HCT116 (cell line): ENCODE data around the gene EML1. TPM values are rescaled to one million over a fixed set of nuclear protein-coding genes. Genes with fewer than 3 reads are reported as not detected.

Experiments used
- ATAC-seq: fragments of 200-7000 bp; cut with Tn5 transposase; 2 replicates; pipeline ENCODE4 v1.9.1; 2020; ENCODE audit warnings: mild to moderate bottlenecking, moderate library complexity
- BruUV-seq: library from RNA; stranded (reverse); fragments of 400-500 nt; replicated peaks from 2 replicates; lab custom pipeline; 2021; lab: Mats Ljungman, UMichigan
- CTCF ChIA-PET: fragments of 300-600 bp; sonication (Branson Sonifier 250); formaldehyde crosslinking; loops from one replicate; lab custom pipeline; 2021; ENCODE audit warnings: antibody characterized with exemption; lab: Charles Lee
- POLR2A ChIA-PET: fragments of 300-600, 350-600 bp; sonication (Branson Sonifier 250); formaldehyde crosslinking; loops from one replicate; lab custom pipeline; 2021; ENCODE audit warnings: antibody characterized with exemption; lab: Charles Lee
- RAD21 ChIA-PET, 2 experiments: fragments of 300-600 bp; sonication (Branson Sonifier 250); formaldehyde crosslinking; loops; one replicate each; lab custom pipeline; 2023; ENCODE audit warnings: low total read pairs in 2 of 2; ENCODE audit not compliant: uncharacterized antibody in 2 of 2, unreplicated experiment in 2 of 2, low non-redundant PET in 1 of 2; lab: Charles Lee
- DNase-seq: peaks from one replicate; pipeline ENCODE4 v3.0.0-alpha.2; 2010; ENCODE audit warnings: low read depth, low spot score
- H2AFZ ChIP-seq: fragments of 200-600 bp; shearing (Covaris generic), sonication (generic); 2 replicates; pipeline ENCODE4 v1.6.1; 2017; ENCODE audit warnings: low read depth, mixed run types, mixed read lengths, antibody characterized with exemption, low read length; ENCODE audit not compliant: poor library complexity, severe bottlenecking
- H3K27ac ChIP-seq: 2 replicates; pipeline ENCODE4 v1.5.1; 2012; ENCODE audit warnings: low read depth, low read length
- H3K27me3 ChIP-seq: fragments of 200-600 bp; sonication (generic); 2 replicates; pipeline ENCODE4 v1.6.1; 2016; ENCODE audit warnings: mixed run types, low read length, mixed read lengths; ENCODE audit not compliant: insufficient read depth
- H3K36me3 ChIP-seq, 2 experiments: fragments of 200-500 bp in 1 of 2; fragments of 200-600 bp in 1 of 2; sonication (Bioruptor generic) in 1 of 2; sonication (generic) in 1 of 2; 2 replicates each; pipeline versions ENCODE4 v1.5.1 to v1.6.1; 2014 to 2016; ENCODE audit warnings: low read length in 2 of 2, inconsistent platforms in 1 of 2, mixed read lengths in 1 of 2, mixed run types in 1 of 2; ENCODE audit not compliant: insufficient read depth in 2 of 2, control insufficient read depth in 1 of 2
- H3K4me1 ChIP-seq, 2 experiments: fragments of 200-600 bp in 1 of 2; sonication (generic) in 1 of 2; 2 replicates each; pipeline versions ENCODE4 v1.5.1 to v1.6.1; 2012 to 2017; ENCODE audit warnings: low read length in 2 of 2, inconsistent platforms in 1 of 2, mild to moderate bottlenecking in 1 of 2, mixed read lengths in 1 of 2, mixed run types in 1 of 2, moderate library complexity in 1 of 2; ENCODE audit not compliant: insufficient read depth in 2 of 2, control insufficient read depth in 1 of 2
- H3K4me2 ChIP-seq: fragments of 200-600 bp; sonication (generic); 2 replicates; pipeline ENCODE4 v1.6.1; 2017; ENCODE audit warnings: mixed run types, low read length, mixed read lengths
- H3K4me3 ChIP-seq, 2 experiments: fragments of 200-600 bp in 1 of 2; sonication (generic) in 1 of 2; replicated peaks in 1 of 2; 2 replicates each; pipeline ENCODE4 v1.5.1; 2011 to 2016; ENCODE audit warnings: low read length in 2 of 2, control low read depth in 1 of 2, low read depth in 1 of 2, mild to moderate bottlenecking in 1 of 2, mixed read lengths in 1 of 2, mixed run types in 1 of 2
- H3K79me2 ChIP-seq: fragments of 200-600 bp; sonication (generic); 2 replicates; pipeline ENCODE4 v1.6.1; 2017; ENCODE audit warnings: mild to moderate bottlenecking, mixed run types, low read length, moderate library complexity, mixed read lengths; ENCODE audit not compliant: insufficient read depth
- H3K9ac ChIP-seq: fragments of 200-600 bp; sonication (generic); 2 replicates; pipeline ENCODE4 v1.6.1; 2016; ENCODE audit warnings: low read length, mixed read lengths
- H3K9me2 ChIP-seq: fragments of 200-600 bp; sonication (generic), shearing (Covaris generic); 2 replicates; pipeline ENCODE4 v1.6.1; 2017; ENCODE audit warnings: mixed run types, mild to moderate bottlenecking, moderate library complexity; ENCODE audit not compliant: insufficient read depth
- H3K9me3 ChIP-seq, 2 experiments: fragments of 200-500 bp in 1 of 2; fragments of 200-600 bp in 1 of 2; sonication (Bioruptor generic) in 1 of 2; sonication (generic) in 1 of 2; 2 replicates each; pipeline ENCODE4 v1.6.1; 2014 to 2017; ENCODE audit warnings: low read length in 2 of 2, mixed read lengths in 2 of 2, inconsistent platforms in 1 of 2, low read depth in 1 of 2, mild to moderate bottlenecking in 1 of 2, mixed run types in 1 of 2, moderate library complexity in 1 of 2; ENCODE audit not compliant: control insufficient read depth in 1 of 2, insufficient read depth in 1 of 2
- H4K20me1 ChIP-seq: fragments of 200-600 bp; sonication (generic), shearing (Covaris generic); 2 replicates; pipeline ENCODE4 v1.6.1; 2017; ENCODE audit warnings: mixed run types, mild to moderate bottlenecking, moderate library complexity; ENCODE audit not compliant: insufficient read depth
- CBX3 ChIP-seq: IDR thresholded peaks from 2 replicates; pipeline ENCODE4 v1.6.1; 2012; ENCODE audit warnings: low read depth
- CEBPB ChIP-seq: IDR thresholded peaks from 2 replicates; pipeline ENCODE4 v1.6.1; 2012; ENCODE audit warnings: low read depth
- ELF1 ChIP-seq: IDR thresholded peaks from 2 replicates; pipeline ENCODE4 v1.6.1; 2012; ENCODE audit warnings: low read depth, borderline replicate concordance
- EZH2 ChIP-seq: fragments of 200-600 bp; sonication (generic); IDR thresholded peaks from 2 replicates; pipeline ENCODE4 v1.6.1; 2017; ENCODE audit warnings: antibody characterized with exemption, mixed run types
- POLR2AphosphoS5 ChIP-seq: IDR thresholded peaks from 2 replicates; pipeline ENCODE4 v1.6.1; 2011; ENCODE audit warnings: mild to moderate bottlenecking, low read depth, low read length, moderate library complexity
- RAD21 ChIP-seq: IDR thresholded peaks from 2 replicates; pipeline ENCODE4 v1.6.1; 2012; ENCODE audit warnings: low read depth, mild to moderate bottlenecking
- SP1 ChIP-seq: IDR thresholded peaks from 2 replicates; pipeline ENCODE4 v1.6.1; 2012; ENCODE audit warnings: low read depth
- SRF ChIP-seq: IDR thresholded peaks from 2 replicates; pipeline ENCODE4 v1.6.1; 2012; ENCODE audit warnings: low read depth
- TCF7L2 ChIP-seq: IDR thresholded peaks from 2 replicates; pipeline ENCODE4 v1.7.0; 2011; ENCODE audit warnings: borderline replicate concordance, inconsistent platforms; ENCODE audit not compliant: insufficient read depth, insufficient read length; ENCODE audit errors: extremely low read depth
- ZFX ChIP-seq: fragments of 450-650 bp; IDR thresholded peaks from 2 replicates; pipeline ENCODE4 v1.6.1; 2017
- intact Hi-C: fragments of 100-400 bp; cut with micrococcal nuclease; formaldehyde crosslinking; loops from 2 replicates; pipeline ENCODE4 v1.10.0; 2022
- total RNA-seq: library from RNA; stranded (reverse); gene quantifications from one replicate; pipeline ENCODE4 v1.2.1, GENCODE V29; 2021; ENCODE audit not compliant: unreplicated experiment
- TF ChIP-seq, protein P1 (sequence below): IDR thresholded peaks from 2 replicates; pipeline ENCODE4 v1.6.1; 2012
- TF ChIP-seq, protein P2 (sequence below): IDR thresholded peaks from 2 replicates; pipeline ENCODE4 v1.6.1; 2011; ENCODE audit warnings: mild to moderate bottlenecking, low read length, moderate library complexity; ENCODE audit not compliant: insufficient replicate concordance; ENCODE audit errors: extremely low read depth
- TF ChIP-seq, protein P3 (sequence below), 3 experiments: fragments of 200-600 bp in 1 of 3; sonication (generic) in 1 of 3; IDR thresholded peaks in 2 of 3; conservative IDR thresholded peaks in 1 of 3; 2 replicates each; pipeline ENCODE4 v1.5.1; 2012 to 2017; ENCODE audit warnings: low read depth in 2 of 3, low read length in 2 of 3, antibody characterized with exemption in 1 of 3, borderline replicate concordance in 1 of 3, control low read depth in 1 of 3, mild to moderate bottlenecking in 1 of 3, mixed read lengths in 1 of 3, mixed run types in 1 of 3, moderate library complexity in 1 of 3; ENCODE audit not compliant: insufficient read depth in 1 of 3
- TF ChIP-seq, protein P4 (sequence below): IDR thresholded peaks from 2 replicates; pipeline ENCODE4 v1.6.1; 2012
- TF ChIP-seq, protein P5 (sequence below): IDR thresholded peaks from 2 replicates; pipeline ENCODE4 v1.6.1; 2012; ENCODE audit warnings: low read depth

EML1 gene
- total RNA-seq, 1 experiment from 2014 or later: 7.4 TPM

DNA sequence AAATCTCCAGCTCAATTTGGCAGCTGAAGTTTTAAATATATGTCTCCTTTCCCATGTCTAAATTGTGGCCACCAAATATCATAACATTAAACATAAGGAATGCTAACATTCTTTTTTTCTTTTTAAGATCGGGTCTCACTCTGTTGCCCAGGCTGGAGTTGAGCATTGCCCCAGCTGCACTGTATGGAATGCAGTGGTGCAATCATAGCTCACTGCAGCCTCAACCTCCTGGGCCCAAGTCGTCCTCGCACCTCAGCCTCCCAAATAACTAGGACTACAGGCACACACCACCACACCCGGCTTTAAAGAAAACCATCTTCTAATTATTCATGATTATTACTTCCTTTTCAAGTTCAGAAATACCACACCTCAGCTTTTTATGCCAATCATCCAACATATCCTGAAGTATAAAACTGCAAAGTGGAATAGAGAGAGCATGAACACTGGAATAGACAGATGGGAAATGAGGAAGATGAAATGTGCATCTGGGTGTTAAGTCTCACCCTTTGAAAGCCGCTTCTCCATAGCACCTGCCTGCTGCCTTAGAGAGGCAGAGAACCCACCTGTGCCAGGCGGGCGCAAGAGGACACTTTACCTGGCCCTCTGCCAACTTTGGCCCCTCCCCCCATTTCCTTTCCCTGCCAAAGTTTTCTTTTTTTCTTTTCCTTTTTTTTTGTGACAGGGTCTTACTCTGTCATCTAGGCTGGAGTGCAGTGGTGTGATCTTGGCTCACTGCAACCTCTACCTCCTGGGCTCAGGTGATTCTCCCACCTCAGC lies 2.8 kb upstream of the EML1 start:
- H3K27me3 ChIP-seq: 0 out of 2 replicates have a peak, but pooled peaks cover 7% of the 10 kb centered on the region
- no peaks in the 10 kb centered on the region for H3K9me2 ChIP-seq
- no peaks in the 10 kb centered on the region for H3K36me3 ChIP-seq
- H3K27ac ChIP-seq: no peak overlapping the region
- CTCF ChIA-PET: no interaction called here
- POLR2A ChIA-PET: no interaction called here
- no peak for ATAC-seq
- H3K4me1 ChIP-seq: peaks cover 7 to 9% of the 10 kb centered on the region in 2 experiments; a peak in 2 of 4 replicates
- H4K20me1 ChIP-seq: no peaks in the 10 kb centered on the region
- H3K4me2 ChIP-seq: no peak overlapping the region
- no peak for DNase-seq
- BruUV-seq: no TSS peak
- H3K9me3 ChIP-seq: no peaks in the 10 kb centered on the region
- TF ChIP-seq, protein P1, sequence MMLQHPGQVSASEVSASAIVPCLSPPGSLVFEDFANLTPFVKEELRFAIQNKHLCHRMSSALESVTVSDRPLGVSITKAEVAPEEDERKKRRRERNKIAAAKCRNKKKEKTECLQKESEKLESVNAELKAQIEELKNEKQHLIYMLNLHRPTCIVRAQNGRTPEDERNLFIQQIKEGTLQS: no peak
- no peak for TF ChIP-seq TCF7L2
- TF ChIP-seq EZH2: no peak
- TF ChIP-seq ZFX: no peak
- TF ChIP-seq, protein P2, sequence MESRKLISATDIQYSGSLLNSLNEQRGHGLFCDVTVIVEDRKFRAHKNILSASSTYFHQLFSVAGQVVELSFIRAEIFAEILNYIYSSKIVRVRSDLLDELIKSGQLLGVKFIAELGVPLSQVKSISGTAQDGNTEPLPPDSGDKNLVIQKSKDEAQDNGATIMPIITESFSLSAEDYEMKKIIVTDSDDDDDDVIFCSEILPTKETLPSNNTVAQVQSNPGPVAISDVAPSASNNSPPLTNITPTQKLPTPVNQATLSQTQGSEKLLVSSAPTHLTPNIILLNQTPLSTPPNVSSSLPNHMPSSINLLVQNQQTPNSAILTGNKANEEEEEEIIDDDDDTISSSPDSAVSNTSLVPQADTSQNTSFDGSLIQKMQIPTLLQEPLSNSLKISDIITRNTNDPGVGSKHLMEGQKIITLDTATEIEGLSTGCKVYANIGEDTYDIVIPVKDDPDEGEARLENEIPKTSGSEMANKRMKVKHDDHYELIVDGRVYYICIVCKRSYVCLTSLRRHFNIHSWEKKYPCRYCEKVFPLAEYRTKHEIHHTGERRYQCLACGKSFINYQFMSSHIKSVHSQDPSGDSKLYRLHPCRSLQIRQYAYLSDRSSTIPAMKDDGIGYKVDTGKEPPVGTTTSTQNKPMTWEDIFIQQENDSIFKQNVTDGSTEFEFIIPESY: no peak
- TF ChIP-seq, protein P3, sequence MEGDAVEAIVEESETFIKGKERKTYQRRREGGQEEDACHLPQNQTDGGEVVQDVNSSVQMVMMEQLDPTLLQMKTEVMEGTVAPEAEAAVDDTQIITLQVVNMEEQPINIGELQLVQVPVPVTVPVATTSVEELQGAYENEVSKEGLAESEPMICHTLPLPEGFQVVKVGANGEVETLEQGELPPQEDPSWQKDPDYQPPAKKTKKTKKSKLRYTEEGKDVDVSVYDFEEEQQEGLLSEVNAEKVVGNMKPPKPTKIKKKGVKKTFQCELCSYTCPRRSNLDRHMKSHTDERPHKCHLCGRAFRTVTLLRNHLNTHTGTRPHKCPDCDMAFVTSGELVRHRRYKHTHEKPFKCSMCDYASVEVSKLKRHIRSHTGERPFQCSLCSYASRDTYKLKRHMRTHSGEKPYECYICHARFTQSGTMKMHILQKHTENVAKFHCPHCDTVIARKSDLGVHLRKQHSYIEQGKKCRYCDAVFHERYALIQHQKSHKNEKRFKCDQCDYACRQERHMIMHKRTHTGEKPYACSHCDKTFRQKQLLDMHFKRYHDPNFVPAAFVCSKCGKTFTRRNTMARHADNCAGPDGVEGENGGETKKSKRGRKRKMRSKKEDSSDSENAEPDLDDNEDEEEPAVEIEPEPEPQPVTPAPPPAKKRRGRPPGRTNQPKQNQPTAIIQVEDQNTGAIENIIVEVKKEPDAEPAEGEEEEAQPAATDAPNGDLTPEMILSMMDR (IDR thresholded peaks at IDR 0.05 in 2 of 3, conservative IDR thresholded peaks at IDR 0.05 in 1 of 3; ENCODE audit: borderline replicate concordance in 1 of 3, insufficient read depth in 1 of 3, low read depth in 2 of 3, low read length in 2 of 3): no peak
- no peak for TF ChIP-seq CBX3
- TF ChIP-seq, protein P4, sequence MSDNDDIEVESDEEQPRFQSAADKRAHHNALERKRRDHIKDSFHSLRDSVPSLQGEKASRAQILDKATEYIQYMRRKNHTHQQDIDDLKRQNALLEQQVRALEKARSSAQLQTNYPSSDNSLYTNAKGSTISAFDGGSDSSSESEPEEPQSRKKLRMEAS: no peak
- no peak for TF ChIP-seq RAD21
- no peak for TF ChIP-seq SP1
- TF ChIP-seq ELF1: no peak
- TF ChIP-seq, protein P5, sequence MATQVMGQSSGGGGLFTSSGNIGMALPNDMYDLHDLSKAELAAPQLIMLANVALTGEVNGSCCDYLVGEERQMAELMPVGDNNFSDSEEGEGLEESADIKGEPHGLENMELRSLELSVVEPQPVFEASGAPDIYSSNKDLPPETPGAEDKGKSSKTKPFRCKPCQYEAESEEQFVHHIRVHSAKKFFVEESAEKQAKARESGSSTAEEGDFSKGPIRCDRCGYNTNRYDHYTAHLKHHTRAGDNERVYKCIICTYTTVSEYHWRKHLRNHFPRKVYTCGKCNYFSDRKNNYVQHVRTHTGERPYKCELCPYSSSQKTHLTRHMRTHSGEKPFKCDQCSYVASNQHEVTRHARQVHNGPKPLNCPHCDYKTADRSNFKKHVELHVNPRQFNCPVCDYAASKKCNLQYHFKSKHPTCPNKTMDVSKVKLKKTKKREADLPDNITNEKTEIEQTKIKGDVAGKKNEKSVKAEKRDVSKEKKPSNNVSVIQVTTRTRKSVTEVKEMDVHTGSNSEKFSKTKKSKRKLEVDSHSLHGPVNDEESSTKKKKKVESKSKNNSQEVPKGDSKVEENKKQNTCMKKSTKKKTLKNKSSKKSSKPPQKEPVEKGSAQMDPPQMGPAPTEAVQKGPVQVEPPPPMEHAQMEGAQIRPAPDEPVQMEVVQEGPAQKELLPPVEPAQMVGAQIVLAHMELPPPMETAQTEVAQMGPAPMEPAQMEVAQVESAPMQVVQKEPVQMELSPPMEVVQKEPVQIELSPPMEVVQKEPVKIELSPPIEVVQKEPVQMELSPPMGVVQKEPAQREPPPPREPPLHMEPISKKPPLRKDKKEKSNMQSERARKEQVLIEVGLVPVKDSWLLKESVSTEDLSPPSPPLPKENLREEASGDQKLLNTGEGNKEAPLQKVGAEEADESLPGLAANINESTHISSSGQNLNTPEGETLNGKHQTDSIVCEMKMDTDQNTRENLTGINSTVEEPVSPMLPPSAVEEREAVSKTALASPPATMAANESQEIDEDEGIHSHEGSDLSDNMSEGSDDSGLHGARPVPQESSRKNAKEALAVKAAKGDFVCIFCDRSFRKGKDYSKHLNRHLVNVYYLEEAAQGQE: no peak
- no peak for TF ChIP-seq SRF
- no peak for TF ChIP-seq POLR2AphosphoS5
- no peak for TF ChIP-seq CEBPB
- H2AFZ ChIP-seq: no peak overlapping the region
- RAD21 ChIA-PET: no interaction called here
- H3K4me3 ChIP-seq: no peak overlapping the region
- no peak overlapping the region for H3K9ac ChIP-seq
- H3K79me2 ChIP-seq: no peaks in the 10 kb centered on the region
- intact Hi-C loops: loop anchor here (5.0 kb wide), 1 partner anchor 33 kb away; no protein-coding TSS in a partner anchor
